Left lobe of liver (tissue), 2 donors: ENCODE measurements around the gene CREB3L1. TPM values are rescaled to one million over a fixed set of nuclear protein-coding genes. Genes with fewer than 3 reads are reported as not detected.

Experiments
- ATAC-seq: fragments of 200-7000 bp; cut with Tn5 transposase; one replicate; pipeline ENCODE4 v1.9.1; 2020; ENCODE audit warnings: mild to moderate bottlenecking, moderate library complexity
- DNase-seq: peaks from one replicate; pipeline ENCODE4 v3.0.0-alpha.2; 2020; ENCODE audit warnings: low spot score
- total RNA-seq: library from RNA; stranded (reverse); gene quantifications from one replicate; pipeline ENCODE4 v1.2.1, GENCODE V29; 2021
- donor health status: DM: no; HTN: no; CAD: no; lungs with moderate emphysema.
- donor health status: DM: no; HTN: yes; CAD: no.

The CREB3L1 gene
- total RNA-seq, 1 donor from 2014 or later: 0.30 TPM

DNA sequence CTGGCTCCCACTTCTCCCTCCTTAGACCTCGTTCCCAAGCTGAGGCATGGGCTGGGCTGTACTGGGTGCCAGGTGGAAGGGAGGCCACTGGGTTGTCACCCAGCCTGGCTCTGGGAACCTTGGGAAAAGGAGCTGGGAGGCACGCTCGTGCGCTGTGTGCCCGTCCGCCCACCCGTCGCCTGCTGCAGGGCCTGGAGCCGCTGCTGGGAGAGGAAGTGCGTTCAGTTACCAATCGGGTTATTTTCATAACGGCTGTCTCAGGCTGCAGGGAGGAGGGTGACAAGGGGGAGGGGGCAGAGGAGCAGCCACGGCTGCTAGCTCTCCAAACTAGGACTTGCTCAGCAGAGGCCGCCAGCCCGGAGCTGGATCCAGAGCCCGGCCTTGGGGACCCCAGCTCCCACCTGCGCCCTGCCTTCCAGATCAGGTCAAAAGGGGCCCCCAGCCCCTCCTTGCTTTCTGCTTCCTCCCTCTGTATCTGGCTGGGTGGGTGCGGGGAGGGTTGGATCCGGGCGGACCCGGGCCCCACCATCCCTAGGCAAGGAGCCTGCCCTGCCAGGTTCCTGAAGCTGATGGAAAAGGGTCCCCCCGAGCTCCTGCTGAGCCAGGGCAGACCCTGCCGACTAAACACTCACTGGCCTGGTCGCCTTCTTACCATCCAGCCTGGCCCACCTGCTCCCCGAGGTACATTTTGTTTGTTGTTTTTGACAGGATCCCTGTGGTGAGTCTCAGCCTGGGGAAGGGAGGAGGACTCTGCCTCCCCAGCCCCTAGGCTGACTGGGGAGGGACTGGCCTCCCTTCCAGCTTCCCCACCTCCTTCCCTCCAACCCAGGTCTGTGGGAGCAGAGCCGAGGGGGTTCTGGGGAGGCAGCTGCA, 84.1 kb downstream of the CREB3L1 start:
- ATAC-seq (peak; percentile 57), DNase-seq (no peak)

DNA sequence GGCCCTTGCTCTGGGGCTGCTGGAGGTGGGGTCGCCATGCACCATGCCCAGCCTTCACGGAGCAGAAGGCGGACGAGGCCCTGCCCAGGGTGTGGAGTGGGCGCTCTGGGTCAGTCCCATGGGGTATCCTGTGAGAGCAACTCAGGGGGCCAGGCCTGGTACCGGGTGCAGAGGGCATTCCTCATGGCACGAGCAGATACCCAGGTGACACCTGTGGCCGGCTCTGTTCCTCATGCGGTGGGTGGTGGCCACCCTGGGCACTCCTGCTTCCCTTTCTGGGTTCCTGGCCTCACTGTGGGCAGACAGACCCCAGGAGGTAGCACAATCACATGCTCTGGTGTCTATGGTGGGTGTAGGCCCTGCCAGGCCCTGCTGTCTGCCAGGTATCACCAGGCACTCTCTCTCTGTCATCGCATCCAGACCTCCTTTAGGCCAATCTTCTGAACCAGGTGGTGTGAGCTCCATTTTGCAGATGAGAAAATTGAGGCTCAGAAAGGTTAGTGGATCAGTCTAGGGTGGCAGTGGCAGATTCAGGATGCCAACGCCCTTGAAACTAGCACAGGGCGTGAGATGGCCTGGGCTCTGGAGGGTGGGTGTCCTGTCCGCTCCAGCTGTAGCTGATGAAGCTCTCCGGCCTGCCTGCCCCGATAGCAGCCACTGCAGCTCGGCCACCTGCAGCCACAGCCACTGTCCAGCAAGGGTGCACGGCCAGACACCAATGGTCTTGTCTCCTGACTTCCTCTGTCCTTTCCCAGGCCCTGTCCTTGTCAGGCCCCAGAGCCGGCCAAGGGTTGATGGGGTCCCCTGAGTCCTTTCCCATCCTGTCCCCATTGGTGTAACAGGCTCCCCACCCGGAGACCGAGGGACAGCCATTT, 84.9 kb downstream of the CREB3L1 start:
- DNase-seq (no peak), ATAC-seq (no peak)

DNA sequence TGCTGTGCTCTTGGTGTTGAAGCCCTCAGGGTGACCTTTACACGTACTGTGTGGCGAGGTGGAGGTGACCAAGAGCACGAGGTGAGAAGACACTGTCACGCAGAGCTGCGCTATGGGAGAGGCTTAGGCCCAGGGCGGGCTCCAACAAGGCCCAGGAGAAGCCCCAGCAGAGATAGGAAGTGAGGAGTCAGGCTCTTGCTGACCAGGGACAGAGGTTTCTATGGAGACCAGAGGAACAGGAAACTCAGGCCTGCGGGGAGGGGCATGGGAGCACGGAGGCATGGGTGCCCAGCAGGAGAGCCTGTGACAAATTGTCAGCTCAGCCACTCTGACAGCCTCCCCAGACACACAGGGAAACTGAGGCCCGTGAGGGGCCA, 85.6 kb downstream of the CREB3L1 start:
- ATAC-seq (peak; percentile 67), DNase-seq (no peak)

DNA sequence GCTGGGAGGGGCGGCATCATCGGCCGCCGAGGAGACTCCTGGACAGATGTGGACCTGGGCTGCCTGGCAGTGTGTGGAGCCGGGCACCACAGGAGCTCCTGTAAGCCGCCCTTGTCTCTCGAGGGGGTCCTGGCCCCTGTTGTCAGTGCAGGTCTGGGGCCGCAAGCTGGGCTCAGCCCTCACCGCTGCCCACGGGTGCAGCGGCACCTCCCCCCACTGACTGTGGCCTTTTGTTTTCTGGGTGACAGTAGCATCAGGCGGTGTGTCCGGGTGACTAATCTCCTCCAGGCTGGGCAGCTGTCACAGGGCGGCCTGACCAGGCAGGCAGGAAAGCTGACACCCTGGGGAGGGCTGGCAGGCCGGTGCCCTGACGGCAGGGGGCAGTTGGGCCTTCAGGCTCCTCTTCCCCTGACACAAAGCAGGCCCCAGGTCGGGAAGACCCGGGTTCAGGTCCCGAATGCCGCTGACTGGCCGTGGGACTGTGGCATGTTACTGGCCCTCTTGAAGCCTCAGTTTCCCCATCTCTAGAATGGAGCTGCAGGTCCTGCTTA, 86.1 kb downstream of the CREB3L1 start:
- DNase-seq: no peak

DNA sequence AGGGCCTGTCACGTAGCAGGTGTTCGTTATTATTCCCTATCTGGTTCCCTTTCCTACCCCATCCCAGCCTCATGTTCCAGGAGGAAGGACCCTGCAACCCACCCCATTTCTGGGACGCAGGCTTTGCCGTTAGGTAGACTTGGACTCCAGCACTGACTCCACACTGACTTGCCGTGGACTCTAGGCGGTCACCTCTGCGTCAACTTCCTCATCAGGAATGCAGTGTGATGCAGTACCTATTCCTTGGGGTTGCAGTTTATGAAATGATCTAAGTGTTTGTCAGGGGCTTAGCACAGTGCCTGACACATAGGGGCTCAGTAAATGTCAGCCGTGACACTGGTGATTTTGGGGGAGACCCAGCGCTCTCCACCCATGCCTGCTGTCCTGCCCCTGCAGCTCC, 86.6 kb downstream of the CREB3L1 start:
- ATAC-seq (no peak), DNase-seq (no peak)

More for the DNA sequence above, 86.1 kb downstream of the CREB3L1 start:
- ATAC-seq: peak; percentile 3

DNA sequence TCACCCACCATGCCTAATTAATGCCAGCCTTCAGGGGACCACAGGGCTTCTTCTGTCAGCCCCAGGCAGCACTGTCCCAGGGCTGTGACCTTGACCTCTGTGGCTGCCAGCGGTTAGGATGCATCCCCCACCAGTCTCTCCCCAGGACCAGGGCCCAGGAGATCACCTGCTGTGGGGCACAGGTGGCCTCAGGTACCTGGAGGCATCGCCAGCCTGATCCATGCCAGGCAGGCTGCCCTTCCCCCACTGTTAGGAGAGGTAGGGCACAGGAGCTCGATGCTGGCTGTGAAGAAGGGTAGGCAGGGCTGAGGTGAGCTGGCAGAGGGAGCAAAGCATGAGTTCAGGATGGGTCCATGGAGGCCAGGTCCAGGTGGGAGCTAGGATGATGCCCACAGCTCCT, 87.3 kb downstream of the CREB3L1 start:
- DNase-seq (no peak), ATAC-seq (no peak)

DNA sequence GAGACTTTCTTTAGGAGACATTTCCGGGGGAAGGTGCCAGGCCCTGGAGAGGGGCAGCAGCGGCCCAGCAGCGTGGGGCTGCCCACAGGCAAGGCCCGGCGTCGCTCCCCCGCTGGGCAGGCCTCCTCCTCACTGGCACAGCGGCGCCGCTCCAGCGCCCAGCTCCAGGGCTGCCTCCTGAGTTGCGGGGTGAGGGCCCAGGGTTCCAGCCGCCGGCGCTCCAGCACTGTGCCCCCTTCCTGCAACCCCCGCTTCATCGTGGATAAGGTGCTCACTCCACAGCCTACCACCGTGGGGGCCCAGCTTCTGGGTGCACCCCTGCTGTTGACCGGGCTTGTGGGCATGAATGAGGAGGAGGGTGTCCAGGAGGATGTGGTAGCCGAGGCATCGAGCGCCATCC, 88.8 kb downstream of the CREB3L1 start:
- DNase-seq: no peak
- no peak for ATAC-seq

DNA sequence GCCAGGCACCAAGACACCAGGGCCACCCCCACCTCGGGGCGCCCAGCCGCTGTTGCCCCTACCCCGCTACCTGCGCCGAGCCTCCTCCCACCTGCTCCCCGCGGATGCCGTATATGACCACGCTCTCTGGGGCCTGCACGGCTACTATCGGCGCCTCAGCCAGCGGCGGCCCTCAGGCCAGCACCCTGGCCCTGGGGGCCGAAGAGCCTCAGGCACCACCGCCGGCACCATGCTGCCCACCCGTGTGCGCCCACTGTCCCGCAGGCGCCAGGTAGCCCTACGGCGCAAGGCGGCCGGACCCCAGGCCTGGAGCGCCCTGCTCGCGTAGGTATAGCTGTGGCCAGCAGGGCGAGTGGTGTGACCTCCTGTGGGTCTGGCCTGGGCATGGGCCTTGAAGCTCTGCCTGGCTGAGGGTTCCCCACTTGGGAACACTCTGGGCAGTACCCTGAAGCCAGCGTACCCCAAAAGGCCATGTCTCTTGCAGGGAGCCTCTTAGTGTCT, 89.2 kb downstream of the CREB3L1 start:
- ATAC-seq: no peak

DNA sequence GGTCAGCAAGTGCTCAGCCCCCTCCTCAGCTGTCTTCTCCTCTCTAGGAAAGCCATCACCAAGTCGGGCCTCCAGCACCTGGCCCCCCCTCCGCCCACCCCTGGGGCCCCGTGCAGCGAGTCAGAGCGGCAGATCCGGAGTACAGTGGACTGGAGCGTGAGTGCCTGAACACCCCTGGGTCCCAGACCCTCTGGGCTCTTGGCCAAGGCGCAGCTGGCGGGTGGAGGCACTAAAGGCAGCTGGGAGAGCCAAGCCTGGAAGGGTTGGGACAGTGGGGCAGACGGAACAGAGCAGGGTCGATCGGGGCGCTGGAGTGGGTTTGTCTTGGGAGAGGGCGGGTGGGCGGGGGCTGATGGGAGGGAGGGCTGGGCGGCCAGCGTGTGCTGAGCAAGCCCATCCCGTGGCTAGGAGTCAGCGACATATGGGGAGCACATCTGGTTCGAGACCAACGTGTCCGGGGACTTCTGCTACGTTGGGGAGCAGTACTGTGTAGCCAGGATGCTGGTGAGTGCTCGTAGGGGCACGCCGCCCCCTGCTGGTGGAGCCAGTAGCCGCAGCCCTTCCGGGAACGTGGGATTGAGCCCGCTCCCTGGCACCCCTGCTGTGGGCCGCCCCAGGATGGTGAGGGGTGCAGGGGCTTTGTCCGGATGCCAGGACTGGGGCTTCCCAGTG, 89.9 kb downstream of the CREB3L1 start:
- ATAC-seq (peak; percentile 74), DNase-seq (no peak)

More for the DNA sequence above, 89.2 kb downstream of the CREB3L1 start:
- no peak for DNase-seq

DNA sequence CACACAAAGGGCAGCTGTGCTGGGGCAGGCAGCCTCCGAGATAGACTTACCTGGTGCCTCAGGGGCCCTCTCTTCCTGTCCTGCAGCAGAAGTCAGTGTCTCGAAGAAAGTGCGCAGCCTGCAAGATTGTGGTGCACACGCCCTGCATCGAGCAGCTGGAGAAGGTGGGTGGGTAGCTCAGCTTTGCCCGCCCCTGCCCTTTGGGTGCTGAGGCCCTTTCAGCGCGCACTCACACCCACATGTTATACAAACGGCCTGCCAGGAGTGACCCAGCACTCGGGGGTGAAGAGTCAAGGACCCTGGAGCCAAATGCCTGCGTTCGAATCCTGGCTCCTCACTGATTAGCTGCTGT, 90.4 kb downstream of the CREB3L1 start:
- DNase-seq (no peak), ATAC-seq (no peak)

DNA sequence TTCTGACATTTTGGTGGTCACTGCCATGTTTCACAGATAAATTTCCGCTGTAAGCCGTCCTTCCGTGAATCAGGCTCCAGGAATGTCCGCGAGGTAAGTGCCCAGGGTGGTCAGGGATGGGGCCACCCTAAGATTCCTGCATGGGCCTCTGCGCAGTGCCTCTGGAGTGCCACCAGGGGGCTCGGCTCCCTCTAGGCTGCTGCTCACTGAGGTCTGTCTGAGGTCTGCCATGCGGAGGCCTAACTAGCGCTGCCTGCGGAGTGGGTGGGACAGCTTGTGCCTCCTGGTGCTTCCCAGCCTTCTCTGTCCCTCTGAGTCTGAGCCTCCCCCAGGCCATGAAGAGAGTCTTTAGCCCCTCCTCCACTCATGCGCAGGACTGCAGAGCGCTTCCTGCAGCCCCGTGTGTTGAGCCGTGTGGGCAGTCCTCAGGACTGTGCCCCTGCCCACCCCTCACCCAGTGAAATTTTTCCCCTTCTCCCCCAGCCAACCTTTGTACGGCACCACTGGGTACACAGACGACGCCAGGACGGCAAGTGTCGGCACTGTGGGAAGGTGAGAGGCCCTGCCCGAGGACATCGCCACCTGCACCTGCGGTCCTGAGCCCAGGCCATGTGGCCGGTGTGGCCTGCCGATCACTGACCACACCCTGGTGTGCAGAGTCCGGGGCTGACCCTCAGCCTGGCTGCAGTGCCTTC, 92.1 kb downstream of the CREB3L1 start:
- ATAC-seq (peak; percentile 66), DNase-seq (no peak)

DNA sequence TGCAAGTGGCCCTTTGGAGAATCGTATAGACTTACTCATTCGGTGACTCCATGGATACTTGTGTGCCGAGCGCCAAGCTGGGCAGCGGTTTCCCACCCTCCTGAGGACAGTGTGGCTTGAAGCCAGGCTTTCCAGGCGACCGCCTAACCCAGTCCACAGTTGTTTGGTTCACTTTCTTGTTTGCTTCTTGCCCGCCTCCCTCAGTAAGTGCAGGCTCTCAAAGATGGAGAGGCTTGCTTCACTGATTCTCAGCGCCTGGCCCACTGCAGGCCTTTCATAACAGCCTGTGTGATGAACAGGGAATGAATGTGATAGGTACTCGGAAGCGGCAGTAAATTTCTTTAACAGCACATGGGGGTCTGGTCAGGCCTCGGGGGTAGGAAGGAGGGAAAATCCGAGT, 92.8 kb downstream of the CREB3L1 start:
- ATAC-seq: no peak
- no peak for DNase-seq

Other genes starting within 250 kb of the CREB3L1 start
- 8.2 TPM for gene PHF21A, start 156.2 kb upstream of the CREB3L1 start, total RNA-seq
- gene DGKZ, start 69.8 kb downstream of the CREB3L1 start, total RNA-seq: 13.0 TPM
- gene MDK, start 104.0 kb downstream of the CREB3L1 start, total RNA-seq: 2.0 TPM
- gene CHRM4, start 114.1 kb downstream of the CREB3L1 start, total RNA-seq: not detected